ENCODE data around the gene THUMPD3. TPM values are rescaled to one million over a fixed set of nuclear protein-coding genes. Genes with fewer than 3 reads are reported as not detected.
A peak's percentile ranks its signal among the peaks of the same experiment; 100 is the strongest.

THUMPD3 gene
- total and polyA plus RNA-seq, 4 donors, result 16.9 to 26.2 (median 23.2) TPM

DNA sequence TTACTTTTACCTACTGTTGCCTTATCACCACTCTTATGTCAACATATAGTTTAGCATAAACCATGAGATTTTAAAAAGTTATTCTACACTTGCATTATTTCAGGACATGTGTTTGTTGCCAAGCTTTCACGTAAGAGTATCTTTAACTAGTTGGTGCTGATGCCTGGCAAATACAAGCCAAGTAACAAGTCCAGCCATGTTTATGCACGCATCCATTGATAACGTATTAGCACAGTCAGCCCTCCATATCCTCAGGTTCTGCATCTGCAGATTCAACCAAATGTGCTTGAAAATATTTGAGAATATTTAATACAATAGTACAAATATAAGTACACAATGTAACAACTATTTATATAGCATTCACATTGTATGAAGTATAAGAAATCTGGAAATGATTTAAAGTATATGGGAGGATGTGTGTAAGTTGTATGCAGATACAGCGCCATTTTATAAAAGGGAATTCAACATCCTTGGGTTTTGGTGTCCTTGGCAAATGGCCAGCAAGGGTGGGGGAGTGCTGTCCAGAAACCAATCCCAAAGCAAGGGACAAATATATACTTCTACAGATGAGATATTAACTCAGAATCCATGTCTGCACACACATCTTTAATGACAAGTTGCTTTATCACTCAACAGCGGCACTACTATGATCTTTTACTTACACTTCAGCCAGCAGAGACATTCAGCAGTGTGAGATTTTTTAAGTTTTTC is 25.9 kb downstream of the THUMPD3 start:
- no peaks in the 10 kb centered on the region for H3K27me3 ChIP-seq (ENCODE audit: control insufficient read depth in 1 of 2, insufficient read depth in 2 of 2, low read length in 1 of 2)
- no peak overlapping the region for H3K27ac ChIP-seq (ENCODE audit: low read depth in 1 of 2, low read length in 2 of 2)
- no peak for ATAC-seq (ENCODE audit: low FRiP score)
- no peak for DNase-seq
- intact Hi-C loops (cut with DNase I), result loop anchor here (5.0 to 10.0 kb wide), 3 partner anchors 34 to 56 kb away; no protein-coding TSS in a partner anchor
- H3K4me3 ChIP-seq (ENCODE audit: low read length in 2 of 2), result no peak overlapping the region
- H3K4me1 ChIP-seq (ENCODE audit: control insufficient read depth in 1 of 2, insufficient read depth in 2 of 2, low read length in 2 of 2), result no peaks in the 10 kb centered on the region
- H3K9me3 ChIP-seq (ENCODE audit: control insufficient read depth, low read length), result no peaks in the 10 kb centered on the region
- 75 to 76% methylated on average over 5 of the region's 5 CpGs for WGBS, 2 donors
- H3K36me3 ChIP-seq (ENCODE audit: control insufficient read depth in 1 of 2, insufficient read depth in 2 of 2, low read length in 1 of 2), result peaks cover 3 to 14% of the 10 kb centered on the region in 2 donors

DNA sequence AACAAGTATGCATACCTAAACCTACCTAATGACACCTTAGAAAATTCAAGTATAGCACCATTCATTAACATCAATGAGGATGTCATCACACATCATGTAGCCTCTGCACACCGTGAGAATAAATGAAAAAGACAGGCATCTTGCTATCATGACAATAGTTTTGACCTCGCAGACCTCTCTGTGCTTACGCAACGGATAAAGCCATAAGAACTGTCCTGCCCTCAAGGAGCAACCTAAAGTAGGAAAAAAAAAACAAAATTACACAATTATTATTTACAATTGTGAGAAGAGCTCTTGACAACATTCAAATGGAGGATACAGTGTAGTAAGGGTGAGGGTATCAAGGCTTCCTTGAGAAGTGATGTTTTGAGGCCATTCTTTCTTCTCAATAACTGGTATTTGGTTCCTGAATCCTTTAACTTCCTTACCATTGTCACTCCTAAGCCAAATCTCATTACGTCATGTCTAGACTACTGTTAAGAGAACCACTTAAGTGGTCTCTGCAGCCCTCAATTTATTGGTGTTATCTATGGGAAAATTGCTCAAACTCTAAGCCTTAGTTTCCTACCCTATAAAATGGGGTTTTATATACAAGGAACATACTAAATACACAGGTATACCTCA is 27.5 kb downstream of the THUMPD3 start:
- H3K4me1 ChIP-seq (ENCODE audit: control insufficient read depth in 1 of 2, insufficient read depth in 2 of 2, low read length in 2 of 2), result no peaks in the 10 kb centered on the region
- WGBS, 2 donors, result 86 to 88% methylated on average over 5 of the region's 5 CpGs
- no peak overlapping the region for H3K4me3 ChIP-seq (ENCODE audit: low read length in 2 of 2)
- H3K27ac ChIP-seq (ENCODE audit: low read depth in 1 of 2, low read length in 2 of 2), result no peak overlapping the region
- no peaks in the 10 kb centered on the region for H3K27me3 ChIP-seq (ENCODE audit: control insufficient read depth in 1 of 2, insufficient read depth in 2 of 2, low read length in 1 of 2)
- ATAC-seq (ENCODE audit: low FRiP score) (no peak), DNase-seq (no peak)
- intact Hi-C loops (cut with DNase I), result no loop called here
- H3K9me3 ChIP-seq (ENCODE audit: control insufficient read depth, low read length), result no peaks in the 10 kb centered on the region
- H3K36me3 ChIP-seq (ENCODE audit: control insufficient read depth in 1 of 2, insufficient read depth in 2 of 2, low read length in 1 of 2), result peaks cover 3 to 6% of the 10 kb centered on the region in 2 donors

DNA sequence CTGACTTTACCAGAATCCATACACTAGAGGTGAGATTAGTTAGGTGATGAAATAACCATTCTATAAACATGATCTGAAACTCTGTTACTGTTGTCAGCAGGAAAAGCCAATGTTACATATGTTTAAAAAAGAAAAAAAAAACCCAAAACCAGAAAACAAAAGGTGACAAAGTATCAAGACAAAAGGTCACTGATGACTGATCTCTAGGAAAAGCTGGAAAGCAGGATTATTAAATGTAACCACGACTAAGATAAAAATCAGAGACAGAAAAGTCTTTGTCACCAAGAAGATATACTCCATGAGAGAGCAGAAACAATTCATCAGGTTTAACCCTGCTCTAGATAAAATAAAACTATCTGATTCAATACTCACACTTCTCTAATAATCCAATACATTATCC is 29.2 kb downstream of the THUMPD3 start:
- Histone ChIP-seq H3K9me3 (ENCODE audit: control insufficient read depth, low read length) (no peaks in the 10 kb centered on the region), H3K4me1 (ENCODE audit: control insufficient read depth in 1 of 2, insufficient read depth in 2 of 2, low read length in 2 of 2) (no peaks in the 10 kb centered on the region), H3K36me3 (ENCODE audit: control insufficient read depth in 1 of 2, insufficient read depth in 2 of 2, low read length in 1 of 2) (peaks cover 3 to 6% of the 10 kb centered on the region in 2 donors), H3K27me3 (ENCODE audit: control insufficient read depth in 1 of 2, insufficient read depth in 2 of 2, low read length in 1 of 2) (no peaks in the 10 kb centered on the region), H3K27ac (ENCODE audit: low read depth in 1 of 2, low read length in 2 of 2) (no peak overlapping the region), H3K4me3 (ENCODE audit: low read length in 2 of 2) (no peak overlapping the region)
- DNase-seq, result no peak
- 29 to 51% methylated on average over 1 of the region's 1 CpG for WGBS, 2 donors
- intact Hi-C loops (cut with DNase I), result no loop called here
- ATAC-seq (ENCODE audit: low FRiP score), result no peak

DNA sequence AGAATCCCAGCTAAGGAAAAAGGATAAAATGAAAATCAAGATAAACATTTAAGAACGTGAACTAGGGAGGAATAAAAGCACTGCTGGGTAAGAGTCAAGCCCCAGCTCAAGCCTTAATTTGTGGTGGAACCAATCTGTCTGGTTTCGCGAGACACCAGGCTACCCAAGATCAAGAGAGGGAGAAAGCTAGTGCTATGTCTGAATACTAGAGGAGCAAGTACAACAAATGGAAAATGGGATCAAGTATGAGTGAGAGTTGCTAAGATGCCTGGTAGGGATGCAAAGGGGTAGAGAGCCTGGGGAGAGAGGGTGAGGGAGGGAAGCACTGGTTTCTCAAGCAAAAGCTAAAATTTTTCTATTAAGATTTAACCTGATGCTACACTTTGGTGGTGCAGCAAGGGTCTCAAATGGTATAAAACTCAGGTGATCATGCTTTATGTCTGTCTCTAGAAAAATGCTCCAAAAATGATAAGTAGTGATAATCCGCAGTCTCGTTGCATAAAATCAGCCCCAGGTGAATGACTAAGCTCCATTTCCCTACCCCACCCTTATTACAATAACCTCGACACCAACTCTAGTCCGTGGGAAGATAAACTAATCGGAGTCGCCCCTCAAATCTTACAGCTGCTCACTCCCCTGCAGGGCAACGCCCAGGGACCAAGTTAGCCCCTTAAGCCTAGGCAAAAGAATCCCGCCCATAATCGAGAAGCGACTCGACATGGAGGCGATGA is 32.9 kb downstream of the THUMPD3 start:
- Histone ChIP-seq H3K27ac (ENCODE audit: low read depth in 1 of 2, low read length in 2 of 2) (peak overlapping the region; percentile 58 to 63), H3K36me3 (ENCODE audit: control insufficient read depth in 1 of 2, insufficient read depth in 2 of 2, low read length in 1 of 2) (peaks cover under 1 to 1% of the 10 kb centered on the region in 2 donors), H3K9me3 (ENCODE audit: control insufficient read depth, low read length) (no peaks in the 10 kb centered on the region), H3K4me3 (ENCODE audit: low read length in 2 of 2) (peak overlapping the region; percentile 49 to 66), H3K4me1 (ENCODE audit: control insufficient read depth in 1 of 2, insufficient read depth in 2 of 2, low read length in 2 of 2) (no peaks in the 10 kb centered on the region), H3K27me3 (ENCODE audit: control insufficient read depth in 1 of 2, insufficient read depth in 2 of 2, low read length in 1 of 2) (no peaks in the 10 kb centered on the region)
- 1 to 2% methylated on average over 15 of the region's 15 CpGs for WGBS, 2 donors
- ATAC-seq (ENCODE audit: low FRiP score), result no peak
- no peak for DNase-seq
- intact Hi-C loops (cut with DNase I), result no loop called here

DNA sequence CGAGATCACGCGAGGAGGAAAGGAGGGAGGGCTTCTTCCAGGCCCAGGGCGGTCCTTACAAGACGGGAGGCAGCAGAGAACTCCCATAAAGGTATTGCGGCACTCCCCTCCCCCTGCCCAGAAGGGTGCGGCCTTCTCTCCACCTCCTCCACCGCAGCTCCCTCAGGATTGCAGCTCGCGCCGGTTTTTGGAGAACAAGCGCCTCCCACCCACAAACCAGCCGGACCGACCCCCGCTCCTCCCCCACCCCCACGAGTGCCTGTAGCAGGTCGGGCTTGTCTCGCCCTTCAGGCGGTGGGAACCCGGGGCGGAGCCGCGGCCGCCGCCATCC is 33.4 kb downstream of the THUMPD3 start:
- no peaks in the 10 kb centered on the region for H3K27me3 ChIP-seq (ENCODE audit: control insufficient read depth in 1 of 2, insufficient read depth in 2 of 2, low read length in 1 of 2)
- ATAC-seq (ENCODE audit: low FRiP score) (peak; percentile 74), DNase-seq (peak in 1 of 2 donors; percentile 92)
- intact Hi-C loops (cut with DNase I), result no loop called here
- 0 to 1% methylated on average over 18 to 25 of the region's 25 CpGs for WGBS, 2 donors
- H3K36me3 ChIP-seq (ENCODE audit: control insufficient read depth in 1 of 2, insufficient read depth in 2 of 2, low read length in 1 of 2), result peaks cover 0 to 1% of the 10 kb centered on the region in 2 donors
- peak overlapping the region; percentile 49 to 66 for H3K4me3 ChIP-seq (ENCODE audit: low read length in 2 of 2)
- no peaks in the 10 kb centered on the region for H3K9me3 ChIP-seq (ENCODE audit: control insufficient read depth, low read length)
- no peaks in the 10 kb centered on the region for H3K4me1 ChIP-seq (ENCODE audit: control insufficient read depth in 1 of 2, insufficient read depth in 2 of 2, low read length in 2 of 2)
- H3K27ac ChIP-seq (ENCODE audit: low read depth in 1 of 2, low read length in 2 of 2), result peak overlapping the region; percentile 58 to 91

DNA sequence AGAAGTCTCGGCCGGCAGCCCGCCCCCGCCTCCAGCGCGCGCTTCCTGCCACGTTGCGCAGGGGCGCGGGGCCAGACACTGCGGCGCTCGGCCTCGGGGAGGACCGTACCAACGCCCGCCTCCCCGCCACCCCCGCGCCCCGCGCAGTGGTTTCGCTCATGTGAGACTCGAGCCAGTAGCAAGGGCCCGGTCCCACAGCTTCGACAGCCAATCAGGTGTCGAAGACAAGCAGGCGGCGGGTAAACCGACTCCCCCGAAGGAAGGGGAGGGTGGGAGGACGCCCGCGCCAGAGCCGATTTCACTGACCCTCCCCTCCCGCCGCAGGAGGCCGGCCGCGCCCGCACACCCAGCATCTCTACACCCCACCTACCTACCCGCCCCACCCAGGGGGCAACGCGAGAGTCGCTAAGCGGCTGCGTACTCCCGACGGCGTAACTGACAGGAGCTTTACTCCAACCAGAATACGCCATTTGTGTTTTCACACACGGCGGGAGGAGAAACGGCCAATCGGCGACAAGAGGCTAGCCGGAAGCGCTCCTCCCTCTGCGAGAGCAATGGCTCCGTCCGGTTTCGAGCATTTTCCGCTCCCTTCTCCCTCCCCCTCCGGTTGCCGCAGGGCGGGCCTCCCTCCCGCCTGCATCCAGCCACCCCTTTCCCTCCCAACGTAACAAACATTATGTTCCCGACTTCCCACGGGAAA is 33.9 kb downstream of the THUMPD3 start:
- 0 to 1% methylated on average over 54 to 71 of the region's 71 CpGs for WGBS, 2 donors
- ATAC-seq (ENCODE audit: low FRiP score) (peak; percentile 95), DNase-seq (peak; percentile 99)
- intact Hi-C loops (cut with DNase I), result no loop called here
- H3K27ac ChIP-seq (ENCODE audit: low read depth in 1 of 2, low read length in 2 of 2), result peak overlapping the region; percentile 78 to 91
- H3K27me3 ChIP-seq (ENCODE audit: control insufficient read depth in 1 of 2, insufficient read depth in 2 of 2, low read length in 1 of 2), result no peaks in the 10 kb centered on the region
- no peaks in the 10 kb centered on the region for H3K9me3 ChIP-seq (ENCODE audit: control insufficient read depth, low read length)
- H3K4me1 ChIP-seq (ENCODE audit: control insufficient read depth in 1 of 2, insufficient read depth in 2 of 2, low read length in 2 of 2), result no peaks in the 10 kb centered on the region
- H3K36me3 ChIP-seq (ENCODE audit: control insufficient read depth in 1 of 2, insufficient read depth in 2 of 2, low read length in 1 of 2), result no peaks in the 10 kb centered on the region
- H3K4me3 ChIP-seq (ENCODE audit: low read length in 2 of 2), result peak overlapping the region; percentile 60 to 66

DNA sequence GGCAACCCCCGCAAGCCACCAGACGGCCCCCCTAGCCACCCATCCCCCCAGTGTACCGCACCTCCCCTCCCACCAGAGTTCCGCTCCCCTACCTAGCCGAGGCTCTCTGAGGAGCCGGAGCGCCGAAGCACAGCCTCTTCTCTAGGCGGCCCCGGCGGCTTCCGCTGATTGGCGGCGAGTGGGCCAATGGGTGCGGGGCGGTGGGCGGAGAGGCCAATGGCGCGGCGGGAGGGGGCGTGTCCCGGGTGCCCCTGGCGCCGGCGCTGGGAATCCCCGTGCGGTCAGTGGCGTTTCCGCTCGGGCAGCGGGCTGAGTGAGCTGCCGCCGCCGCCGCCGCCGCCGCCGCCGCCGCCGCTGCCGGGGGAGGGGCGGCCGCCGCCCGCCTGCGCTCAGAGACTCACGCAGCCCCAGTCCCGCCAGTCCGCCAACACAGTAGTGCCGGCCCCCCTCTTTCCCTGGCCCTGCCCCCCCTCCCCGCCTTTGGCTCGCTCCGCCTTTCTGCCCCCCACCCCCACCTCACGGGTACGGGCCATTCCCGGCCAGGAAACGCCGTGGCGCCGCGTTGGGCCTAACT is 34.6 kb downstream of the THUMPD3 start, which contains the start of gene SETD5:
Gene SETD5 (plus strand): TSS at position 284 of the 574 bp plus-strand sequence. CDS start 31,324 bp downstream, outside the sequence.
- Histone ChIP-seq H3K4me3 (ENCODE audit: low read length in 2 of 2) (peak within 1 kb of the TSS; percentile 60 to 91), H3K4me1 (ENCODE audit: control insufficient read depth in 1 of 2, insufficient read depth in 2 of 2, low read length in 2 of 2) (no peaks in the 10 kb centered on the region), H3K27ac (ENCODE audit: low read depth in 1 of 2, low read length in 2 of 2) (peak within 1 kb of the TSS; percentile 95 to 98), H3K9me3 (ENCODE audit: control insufficient read depth, low read length) (no peaks in the 10 kb centered on the region), H3K27me3 (ENCODE audit: control insufficient read depth in 1 of 2, insufficient read depth in 2 of 2, low read length in 1 of 2) (no peaks in the 10 kb centered on the region), H3K36me3 (ENCODE audit: control insufficient read depth in 1 of 2, insufficient read depth in 2 of 2, low read length in 1 of 2) (no peaks in the 10 kb centered on the region)
- peak; percentile 92 for ATAC-seq (ENCODE audit: low FRiP score)
- DNase-seq, result peak; percentile 99
- intact Hi-C loops (cut with DNase I), result no loop called here
- WGBS, 2 donors, result 0 to 1% methylated on average over 30 to 63 of the region's 63 CpGs
